ENCODE measurements around the gene RREB1.

RREB1 gene

DNA sequence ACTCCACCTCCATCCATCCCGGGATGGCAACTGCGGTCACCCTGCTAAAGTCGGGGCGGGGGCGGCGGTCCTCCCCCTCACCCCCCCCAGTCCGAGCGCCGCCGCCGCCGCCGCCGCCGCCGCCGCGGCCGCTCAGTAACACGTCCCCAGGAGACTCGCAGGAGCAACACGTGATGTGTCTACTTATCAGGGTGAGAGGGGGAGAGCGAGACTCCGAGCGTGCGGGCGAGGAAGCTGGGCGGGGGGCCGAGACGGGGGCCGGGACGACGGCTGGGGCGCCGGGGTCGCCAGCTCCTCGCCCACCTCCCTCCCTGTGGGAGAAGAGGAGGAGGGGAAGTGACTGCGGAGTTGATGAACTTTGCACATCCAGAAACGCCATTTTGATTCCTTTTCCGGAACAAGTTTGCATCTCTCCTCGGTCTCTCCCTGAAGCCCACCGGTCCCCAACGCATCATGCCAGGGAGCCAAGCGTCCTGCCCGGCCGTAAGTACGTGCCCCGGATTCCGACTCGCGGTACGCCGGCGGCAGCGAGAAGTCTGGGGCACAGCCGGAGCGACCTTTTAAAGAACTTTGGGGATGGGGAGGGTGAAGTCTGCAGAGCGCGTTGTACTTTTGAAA is at the start of gene RREB1:
RREB1 (plus strand) TSS at position 384 of the 618 bp plus-strand sequence. CDS start 73,951 bp downstream, outside the sequence.
- Histone ChIP-seq H3K27ac (peak within 1 kb of the TSS; percentile 74 to 99 (median 96)), H3K4me3 (peak within 1 kb of the TSS; percentile 71 to 95 (median 92))

DNA sequence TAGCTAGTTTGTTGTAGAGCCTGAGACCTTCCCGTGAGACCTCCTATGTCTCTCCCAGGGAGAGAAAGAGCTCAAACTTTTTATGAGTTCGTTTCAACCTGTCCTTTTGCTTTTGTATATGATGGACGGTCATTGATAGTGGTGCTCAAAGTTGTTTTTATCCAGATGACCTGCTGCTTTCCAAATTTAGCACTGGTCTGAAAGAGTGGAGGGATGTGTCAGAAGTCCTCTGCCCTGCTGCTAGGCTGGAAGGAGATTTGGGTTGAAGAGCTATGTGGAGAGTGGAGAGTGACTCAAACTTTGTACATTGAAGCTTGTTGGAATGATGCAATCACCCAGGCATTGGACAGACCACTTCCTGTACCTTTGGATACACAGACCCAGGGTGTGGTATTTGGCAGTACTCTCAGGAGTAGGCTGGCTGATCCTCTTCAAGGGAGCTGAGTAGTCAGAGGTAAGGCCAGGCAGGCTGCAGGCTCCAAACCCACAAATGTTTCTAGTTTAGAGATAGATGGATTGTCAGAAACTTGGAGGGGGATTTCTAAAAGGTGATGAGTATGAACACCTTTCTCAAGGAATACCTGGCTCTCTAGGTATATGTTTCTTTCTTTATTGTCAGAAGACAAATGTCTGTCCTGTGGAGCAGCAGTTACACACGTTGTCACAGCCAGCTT is 49.4 kb upstream of the RREB1 start:
- no peak overlapping the region for H3K4me3 ChIP-seq
- H3K27ac ChIP-seq, result peak overlapping the region in 18 of 21 experiments; percentile 4 to 78 (median 59)

GRCh38 chr6:7060769-7061516 is 46.8 kb upstream of the RREB1 start:
- peak overlapping the region in 4 of 21 experiments; percentile 8 to 68 (median 27) for H3K27ac ChIP-seq
- H3K4me3 ChIP-seq, result no peak overlapping the region

DNA sequence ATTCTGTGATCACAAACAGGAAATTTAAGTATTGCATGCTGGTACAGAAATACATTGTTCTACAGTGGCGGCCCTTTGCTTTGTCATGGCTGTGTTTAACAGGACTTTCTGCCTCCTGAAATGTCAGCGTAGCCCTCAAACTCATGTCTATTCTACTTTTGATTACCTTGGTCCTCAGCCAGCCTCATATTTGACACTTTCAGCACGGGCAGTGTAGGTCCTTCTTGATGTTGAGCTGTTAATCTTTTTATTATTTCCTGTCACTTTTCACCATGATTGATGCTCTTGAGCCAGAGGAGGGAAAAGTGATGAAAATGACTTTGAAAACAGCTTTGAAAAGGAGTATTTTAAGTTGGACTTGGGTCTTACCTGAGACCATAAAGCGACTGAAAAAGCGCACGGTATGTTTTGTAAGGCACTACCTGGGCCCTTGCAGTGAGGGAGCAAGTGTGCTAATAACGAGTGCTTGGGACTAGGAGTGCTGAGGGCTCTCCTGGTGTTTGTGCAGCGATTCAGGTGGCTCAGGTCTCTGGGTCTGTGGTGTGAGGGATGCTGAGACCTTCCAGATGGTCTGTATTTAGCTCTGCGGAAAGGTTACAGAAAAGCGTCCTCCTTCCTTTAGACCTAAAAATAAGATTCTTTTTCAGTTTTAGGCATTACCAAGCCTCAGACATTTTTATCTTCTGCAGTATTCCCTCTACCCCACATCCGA is 45.2 kb upstream of the RREB1 start:
- H3K27ac ChIP-seq, result peak overlapping the region in 1 of 21 experiments; percentile 2
- H3K4me3 ChIP-seq, result no peak overlapping the region

DNA sequence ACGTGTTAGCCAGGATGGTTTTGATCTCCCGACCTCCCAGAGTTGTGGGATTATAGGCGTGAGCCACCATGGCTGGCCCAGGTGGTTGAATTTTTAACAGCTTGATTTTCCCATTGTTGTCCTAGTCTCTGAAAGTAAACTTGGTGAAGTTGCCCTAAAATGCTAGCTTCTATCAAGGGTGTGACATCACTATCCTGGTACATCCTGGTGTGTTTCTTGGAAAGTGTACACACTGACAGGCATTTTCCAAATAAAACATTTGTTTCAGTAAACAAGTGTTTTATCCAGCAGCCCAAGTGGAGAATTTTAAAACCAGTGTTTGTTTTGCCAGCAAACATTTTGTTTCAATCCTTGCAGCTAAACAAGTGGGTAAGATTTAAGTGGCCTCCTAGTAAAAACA is 40.5 kb upstream of the RREB1 start:
- H3K4me3 ChIP-seq, result no peak overlapping the region
- no peak overlapping the region for H3K27ac ChIP-seq

GRCh38 chr6:7071405-7071804 is 36.4 kb upstream of the RREB1 start:
- Histone ChIP-seq H3K4me3 (no peak overlapping the region), H3K27ac (no peak overlapping the region)

- Histone ChIP-seq H3K27ac (no peak overlapping the region), H3K4me3 (no peak overlapping the region)
Observed at GRCh38 chr6:7073082-7073820, 34.5 kb upstream of the RREB1 start.

- no peak overlapping the region for H3K27ac ChIP-seq
- H3K4me3 ChIP-seq, result no peak overlapping the region
Observed at GRCh38 chr6:7073821-7074525, 33.8 kb upstream of the RREB1 start.

DNA sequence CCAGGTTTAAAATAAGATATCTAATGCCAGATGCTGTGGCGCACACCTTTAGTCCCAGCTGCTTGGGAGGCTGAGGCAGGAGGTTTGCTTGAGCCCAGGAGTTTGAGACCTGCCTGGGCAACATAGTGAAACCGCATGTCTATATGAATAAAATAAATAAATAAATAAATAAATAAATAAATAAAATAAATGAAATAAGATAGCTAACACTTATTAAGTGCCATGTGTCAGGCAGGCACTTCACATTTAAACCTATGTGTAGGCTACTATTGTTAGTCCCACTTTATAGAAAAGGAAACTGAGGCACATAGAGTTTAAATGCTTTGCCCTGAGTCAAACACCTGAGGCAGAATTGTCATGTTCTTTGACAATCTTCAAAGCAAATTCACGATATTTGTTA is 32.9 kb upstream of the RREB1 start:
- H3K27ac ChIP-seq, result no peak overlapping the region
- H3K4me3 ChIP-seq, result no peak overlapping the region

DNA sequence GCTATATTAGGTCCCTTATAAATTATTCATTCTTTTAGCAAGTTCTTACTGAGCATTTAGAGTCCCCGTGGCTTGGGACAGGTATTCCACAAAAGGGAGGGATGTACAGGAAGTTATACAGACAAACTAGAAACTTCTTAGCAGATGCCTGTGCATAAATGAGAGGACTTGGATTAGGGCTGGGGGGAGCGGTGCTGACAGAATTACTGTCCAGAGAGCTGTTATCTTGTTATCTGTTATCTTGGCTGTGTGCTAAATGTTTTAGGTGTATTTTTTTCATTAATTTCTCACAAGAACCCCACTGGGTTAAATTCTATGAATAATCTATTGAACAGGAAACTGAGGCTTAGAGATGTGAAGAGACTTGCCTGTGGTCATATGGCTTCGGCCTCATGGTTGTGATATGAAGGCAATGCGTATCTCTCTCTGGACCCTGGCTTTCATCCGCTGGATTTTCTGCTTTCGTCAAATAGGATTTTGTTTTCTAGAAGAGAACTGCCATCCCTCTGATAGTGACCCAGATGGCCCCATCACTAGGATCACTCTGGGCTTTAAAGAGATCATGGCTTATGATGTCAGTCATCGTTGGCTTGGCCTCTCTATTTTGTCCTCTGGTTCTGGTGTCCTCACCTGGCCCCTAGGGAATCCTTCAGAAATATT is 32.3 kb upstream of the RREB1 start:
- Histone ChIP-seq H3K27ac (no peak overlapping the region), H3K4me3 (no peak overlapping the region)

DNA sequence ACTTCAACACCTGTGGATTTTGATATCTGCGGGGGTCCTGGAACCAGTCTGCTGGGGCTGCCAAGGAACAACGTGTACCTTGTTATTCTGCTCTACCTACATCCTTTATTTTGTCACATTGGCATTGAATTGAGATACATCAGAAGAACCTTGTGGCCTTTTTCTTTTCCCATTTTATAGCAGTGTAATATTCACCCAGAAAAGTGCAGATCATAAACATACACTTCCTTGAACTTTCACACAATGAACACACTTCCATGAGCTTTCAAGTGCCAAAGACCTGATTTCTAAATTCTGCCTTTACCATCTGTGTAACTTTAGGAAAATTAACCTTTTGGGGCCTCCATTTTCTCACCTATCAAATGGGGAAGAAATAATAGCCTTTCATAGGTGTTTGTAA is 29.9 kb upstream of the RREB1 start:
- no peak overlapping the region for H3K4me3 ChIP-seq
- H3K27ac ChIP-seq, result no peak overlapping the region

DNA sequence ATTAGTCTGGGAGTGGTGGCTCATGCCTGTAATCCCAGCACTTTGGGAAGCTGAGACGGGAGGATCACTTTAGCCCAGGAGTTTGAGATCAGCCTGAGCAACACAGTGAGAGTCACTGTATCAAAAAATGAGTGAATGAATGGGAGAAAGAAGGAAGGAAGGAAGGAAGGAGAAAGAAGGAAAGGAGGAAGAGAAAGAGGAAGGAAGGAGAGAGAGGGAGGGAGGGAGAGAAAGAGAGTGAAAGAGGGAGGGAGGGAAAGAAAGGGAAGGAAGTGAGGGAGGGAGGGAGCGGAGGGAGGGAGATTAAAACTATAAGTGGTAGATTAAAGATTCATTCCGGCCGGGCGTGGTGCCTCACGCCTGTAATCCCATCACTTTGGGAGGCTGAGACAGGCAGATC is 28.9 kb upstream of the RREB1 start:
- Histone ChIP-seq H3K4me3 (no peak overlapping the region), H3K27ac (no peak overlapping the region)

GRCh38 chr6:7080311-7080710 is 27.4 kb upstream of the RREB1 start:
- Histone ChIP-seq H3K4me3 (no peak overlapping the region), H3K27ac (no peak overlapping the region)

- H3K4me3 ChIP-seq, result no peak overlapping the region
Observed at GRCh38 chr6:7085911-7086310, 21.9 kb upstream of the RREB1 start.

DNA sequence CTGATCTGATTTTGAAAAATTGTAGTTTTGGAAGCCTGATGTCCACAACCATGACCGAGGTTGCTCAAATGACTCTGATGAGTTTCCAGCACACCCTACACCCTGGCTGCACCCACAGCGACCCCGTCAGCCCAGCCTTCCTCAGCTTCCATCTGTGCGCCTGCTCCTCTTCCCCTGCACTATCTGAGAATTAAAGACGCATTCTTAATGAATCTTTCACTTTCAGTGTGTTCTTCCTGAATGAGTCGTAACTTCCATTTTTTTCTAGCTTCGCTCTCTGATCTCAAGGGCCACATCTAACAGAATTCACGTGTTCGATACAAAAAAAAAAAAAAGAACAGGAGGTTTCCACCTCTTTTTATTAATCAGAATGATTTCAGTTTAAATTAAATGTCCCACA is 21.3 kb upstream of the RREB1 start:
- peak overlapping the region in 6 of 7 experiments; percentile 1 to 27 (median 14) for H3K4me3 ChIP-seq
- H3K27ac ChIP-seq, result peak overlapping the region in 13 of 21 experiments; percentile 0 to 82 (median 55)

More at GRCh38 chr6:7085911-7086310, 21.9 kb upstream of the RREB1 start:
- H3K27ac ChIP-seq, result peak overlapping the region in 8 of 21 experiments; percentile 0 to 75 (median 56)

DNA sequence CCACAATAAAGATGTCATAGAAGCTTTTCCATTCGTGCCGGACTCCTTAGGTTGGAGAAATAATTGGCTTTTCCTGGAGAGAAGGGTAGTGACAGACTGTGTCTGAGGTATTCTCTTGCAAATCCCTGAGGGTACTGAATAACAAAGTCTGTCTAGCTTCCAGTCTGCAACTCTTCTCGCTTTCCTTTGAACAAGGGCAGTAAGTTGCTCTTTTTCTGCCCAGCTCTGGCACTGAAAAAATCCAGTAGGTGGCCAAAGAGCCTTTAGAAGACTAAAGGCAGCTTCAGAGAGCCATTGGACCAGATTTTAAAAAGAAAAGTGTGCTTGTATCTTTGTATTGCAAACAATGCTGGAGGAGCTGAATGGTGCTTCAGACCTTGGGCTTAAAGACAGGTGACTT is 20.7 kb upstream of the RREB1 start:
- Histone ChIP-seq H3K4me3 (peak overlapping the region in 6 of 7 experiments; percentile 1 to 27 (median 14)), H3K27ac (peak overlapping the region in 15 of 21 experiments; percentile 0 to 82 (median 51))

DNA sequence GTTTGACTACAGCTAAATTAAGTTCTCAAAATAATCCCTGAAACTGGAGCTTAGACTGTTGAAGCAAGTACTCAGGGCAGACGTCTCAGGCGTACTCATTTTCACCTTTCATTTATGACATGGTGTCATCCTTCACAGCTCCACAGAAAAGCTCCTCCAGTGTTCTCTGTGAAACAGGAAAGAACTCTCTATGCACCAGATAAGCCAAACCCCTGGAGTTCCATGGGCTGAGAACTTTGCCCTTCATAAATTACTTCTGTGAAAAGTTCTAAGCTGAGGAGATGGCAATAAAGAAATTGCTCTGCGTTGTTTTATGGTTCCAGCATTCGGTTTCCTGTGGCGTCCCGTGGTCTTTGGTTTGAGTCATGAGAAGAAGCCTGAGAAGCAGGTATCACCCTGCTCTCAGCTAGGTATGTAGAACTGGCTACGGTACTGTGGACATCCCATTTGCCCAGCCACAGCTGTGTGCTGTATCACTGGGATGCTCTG is 20.2 kb upstream of the RREB1 start:
- Histone ChIP-seq H3K27ac (peak overlapping the region in 11 of 21 experiments; percentile 6 to 82 (median 55)), H3K4me3 (peak overlapping the region in 2 of 7 experiments; percentile 18 to 25)

Measured in skin epidermis (tissue), 12 donors.